ENCODE data around the gene CD84.
"Not testable (repeated sequence)": the region's sequence is repeated elsewhere in the genome, so short reads cannot be mapped to it uniquely, and the experiment has no call there.

The CD84 gene

DNA sequence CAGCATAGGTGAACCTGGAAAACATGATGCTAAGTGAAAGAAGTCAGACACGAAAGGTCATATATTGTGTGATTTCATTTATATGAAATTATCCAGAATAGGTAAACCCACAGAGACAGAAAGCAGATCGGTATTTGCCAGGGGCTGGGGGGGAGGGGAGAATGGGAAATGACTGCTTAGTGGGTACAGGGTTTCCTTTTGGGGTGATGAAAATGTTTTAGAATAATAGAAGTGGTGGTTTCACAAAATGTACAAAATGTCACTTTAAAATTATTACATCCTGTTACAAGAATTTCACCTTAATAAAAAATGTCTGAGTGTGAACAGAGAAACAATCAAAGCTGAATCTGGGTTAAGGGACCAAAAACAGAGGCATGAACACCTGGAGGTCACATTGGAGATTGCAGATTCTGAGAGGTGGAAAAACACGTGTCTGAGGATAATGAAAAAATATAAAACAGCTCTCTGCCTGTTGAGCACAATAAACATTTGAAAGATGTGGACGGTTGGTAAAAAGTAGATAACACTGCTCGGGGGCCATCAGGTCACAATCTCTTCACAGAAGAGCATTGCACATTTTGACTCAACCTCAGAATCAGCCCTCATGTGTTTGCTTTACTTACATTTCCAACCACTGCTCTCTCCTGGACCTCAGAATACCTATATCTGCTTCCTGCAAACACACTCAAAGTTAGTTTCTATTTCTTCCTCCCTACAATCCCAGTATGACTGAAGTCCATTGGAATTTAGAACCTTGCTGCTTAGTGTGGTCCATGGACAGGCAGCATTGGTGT, 59.5 kb downstream of the CD84 start:
- in situ Hi-C loops (cut with HindIII; ENCODE audit: low sequenced_read_pairs), result no loop called here

DNA sequence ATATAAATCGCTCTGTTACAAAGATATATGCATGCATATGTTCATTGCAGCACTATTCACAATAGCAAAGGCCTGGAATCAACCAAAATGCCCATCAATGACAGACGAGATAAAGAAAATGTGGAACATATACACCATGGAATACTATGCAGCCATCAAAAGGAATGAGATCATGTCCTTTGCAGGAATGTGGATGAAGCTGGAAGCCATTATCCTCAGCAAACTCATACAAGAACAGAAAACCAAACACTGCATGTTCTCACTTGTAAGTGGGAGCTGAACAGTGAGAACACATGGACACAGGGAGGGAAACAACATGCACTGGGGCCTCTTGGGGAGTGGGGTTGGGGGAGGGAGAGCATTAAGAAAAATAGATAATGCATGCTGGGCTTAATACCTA, 61.8 kb downstream of the CD84 start:
- in situ Hi-C loops (cut with HindIII; ENCODE audit: low sequenced_read_pairs), result not testable (repeated sequence)

DNA sequence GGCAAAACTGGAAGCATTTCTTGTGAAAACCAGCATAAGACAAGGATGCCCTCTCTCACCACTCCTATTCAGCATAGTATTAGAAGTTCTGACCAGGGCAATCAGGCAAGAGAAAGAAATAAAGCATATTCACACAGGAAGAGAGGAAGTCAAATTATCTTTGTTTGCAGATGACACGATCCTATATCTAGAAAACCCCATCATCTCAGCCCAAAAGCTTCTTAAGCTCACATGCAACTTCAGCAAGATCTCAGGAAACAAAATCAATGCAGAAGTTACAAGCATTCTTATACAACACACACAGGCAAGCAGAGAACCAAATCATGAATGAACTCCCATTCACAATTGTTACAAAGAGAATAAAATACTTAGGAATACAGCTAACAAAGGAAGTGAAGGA, 63.4 kb downstream of the CD84 start:
- in situ Hi-C loops (cut with HindIII; ENCODE audit: low sequenced_read_pairs), result not testable (repeated sequence)

GRCh38 chr1:160504651-160505050, 74.6 kb downstream of the CD84 start:
- in situ Hi-C loops (cut with HindIII; ENCODE audit: low sequenced_read_pairs), result no loop called here

DNA sequence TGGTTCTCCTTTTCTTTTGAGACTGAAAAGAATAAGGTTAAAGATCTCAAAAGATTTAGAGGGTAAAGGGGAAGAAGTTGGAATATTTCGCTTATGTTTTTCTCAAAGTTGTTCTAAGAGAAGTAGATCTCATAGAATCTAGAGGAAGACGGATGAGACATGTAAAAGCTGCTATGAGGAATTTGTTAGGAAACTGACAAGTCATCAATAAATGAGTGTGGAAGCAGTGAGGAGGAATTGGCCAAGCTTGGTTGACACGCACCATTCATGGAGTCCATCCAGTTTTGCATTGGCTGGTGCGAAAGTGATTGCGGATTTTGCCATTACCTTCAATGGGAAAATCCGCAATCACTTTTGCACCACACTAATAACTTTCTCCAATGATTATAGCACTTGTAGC, 76.2 kb downstream of the CD84 start:
- in situ Hi-C loops (cut with HindIII; ENCODE audit: low sequenced_read_pairs), result no loop called here

DNA sequence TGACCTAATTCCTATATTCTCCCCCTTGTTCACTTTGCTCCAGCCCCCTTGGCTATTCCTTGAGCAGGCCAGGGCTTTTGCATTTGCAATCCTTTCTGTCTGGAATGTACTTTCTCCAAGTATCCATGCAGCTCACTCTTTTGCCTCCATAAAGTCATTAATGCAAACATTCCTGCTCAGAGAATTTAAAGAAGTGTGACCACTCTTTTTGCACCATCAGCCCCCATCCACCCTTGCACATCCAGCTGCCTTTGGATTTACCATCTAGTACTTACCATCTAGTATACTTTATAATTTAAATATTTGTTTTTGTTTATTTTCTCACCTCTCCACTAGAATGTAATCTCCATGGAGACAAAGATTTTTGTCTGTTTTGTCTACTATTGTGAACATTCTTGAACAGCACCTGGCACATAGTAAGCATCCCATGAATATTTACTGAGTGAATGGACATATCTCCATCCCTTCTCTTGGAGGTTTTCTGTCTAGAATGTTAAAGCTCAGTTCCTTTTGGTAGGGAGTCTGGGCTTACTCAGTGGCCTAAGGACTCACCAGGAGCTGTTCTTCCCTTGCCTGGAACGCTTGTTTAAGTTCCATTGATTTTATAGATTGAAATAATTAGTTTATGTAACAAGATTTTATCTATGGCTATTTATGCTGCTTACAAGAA, 78.8 kb downstream of the CD84 start:
- in situ Hi-C loops (cut with HindIII; ENCODE audit: low sequenced_read_pairs), result no loop called here

DNA sequence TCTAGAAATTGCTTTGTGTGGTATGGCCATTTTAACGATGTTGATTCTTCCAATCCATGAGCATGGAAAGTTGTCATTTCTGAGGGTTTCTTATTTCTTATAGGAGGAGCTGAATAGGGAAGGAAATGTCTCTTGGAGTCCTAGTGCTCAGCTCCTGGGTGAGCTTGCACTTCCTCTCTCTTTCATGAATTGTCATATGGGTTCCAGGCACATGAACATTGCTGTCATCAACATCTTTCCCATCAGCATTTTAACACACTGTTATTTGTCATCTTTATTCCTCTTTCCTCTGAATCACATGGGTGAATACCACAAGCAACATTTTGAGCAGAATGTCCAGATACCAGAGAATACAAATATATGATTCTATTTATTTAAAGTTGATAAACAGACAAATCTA, 79.7 kb downstream of the CD84 start:
- in situ Hi-C loops (cut with HindIII; ENCODE audit: low sequenced_read_pairs), result no loop called here

GRCh38 chr1:160498301-160499065, 80.8 kb downstream of the CD84 start:
- in situ Hi-C loops (cut with HindIII; ENCODE audit: low sequenced_read_pairs), result not testable (repeated sequence)

DNA sequence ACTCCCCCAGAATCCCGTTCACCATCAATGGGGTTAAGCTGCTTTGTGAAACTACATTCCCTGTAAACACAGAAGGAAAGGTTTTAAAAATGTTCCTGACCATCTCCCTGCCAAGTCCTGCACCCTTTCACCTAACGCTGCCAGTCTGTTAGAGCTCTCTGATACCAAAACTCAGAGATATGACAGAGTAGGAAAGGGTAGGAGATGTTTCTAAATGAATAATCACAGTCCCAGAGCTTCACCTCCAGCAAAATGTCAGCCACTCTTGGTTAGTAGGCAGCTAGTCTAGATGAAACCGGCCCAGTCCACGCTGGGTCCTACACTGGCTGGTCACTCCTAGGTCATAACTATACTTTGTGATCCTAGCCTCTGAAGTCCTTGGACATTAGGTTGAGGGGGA, 83.0 kb downstream of the CD84 start:
- in situ Hi-C loops (cut with HindIII; ENCODE audit: low sequenced_read_pairs), result no loop called here

GRCh38 chr1:160494620-160495019, 84.7 kb downstream of the CD84 start:
- in situ Hi-C loops (cut with HindIII; ENCODE audit: low sequenced_read_pairs), result no loop called here

DNA sequence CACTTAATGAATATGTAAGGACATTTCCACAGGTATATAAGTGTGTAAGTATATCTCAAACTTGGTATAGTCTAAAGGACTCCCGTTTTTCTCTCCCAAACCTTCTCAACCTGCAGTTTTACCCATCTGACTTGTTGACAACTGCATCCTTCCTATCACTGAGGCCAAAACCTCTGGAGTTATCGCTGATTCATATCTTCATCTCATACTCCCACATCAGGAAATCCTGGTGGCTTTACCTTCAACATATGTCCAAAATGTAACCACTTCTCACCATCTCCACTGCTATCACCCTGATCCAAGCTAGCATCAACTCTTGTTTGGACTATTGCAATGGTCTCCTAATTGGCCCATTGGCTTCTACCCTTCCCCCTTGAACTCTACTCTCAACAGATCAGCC, 86.7 kb downstream of the CD84 start:
- in situ Hi-C loops (cut with HindIII; ENCODE audit: low sequenced_read_pairs), result no loop called here

GRCh38 chr1:160491981-160492380, 87.3 kb downstream of the CD84 start:
- in situ Hi-C loops (cut with HindIII; ENCODE audit: low sequenced_read_pairs), result no loop called here
